ENCODE measurements around the gene CLRN3.

- TF ChIP-seq CTCF (IDR thresholded peaks at IDR 0.05; ENCODE audit: insufficient read depth, low read depth, low read length) (no peak), EZH2 (IDR thresholded peaks at IDR 0.05; ENCODE audit: insufficient read depth, low read length) (no peak)
Measured at GRCh38 chr10:127921075-127921752, 28.5 kb upstream of the CLRN3 start.

Measured in astrocyte (in vitro differentiated cells and primary cell).